ENCODE results near the gene UPK3A. TPM values are rescaled to one million over a fixed set of nuclear protein-coding genes. Genes with fewer than 3 reads are reported as not detected.

UPK3A gene
- total and polyA plus RNA-seq, 2 of the 8 experiments (the other 6 are each of a cell fraction or from before 2014, with no cell fraction given): 0.35 to 1.7 TPM

DNA sequence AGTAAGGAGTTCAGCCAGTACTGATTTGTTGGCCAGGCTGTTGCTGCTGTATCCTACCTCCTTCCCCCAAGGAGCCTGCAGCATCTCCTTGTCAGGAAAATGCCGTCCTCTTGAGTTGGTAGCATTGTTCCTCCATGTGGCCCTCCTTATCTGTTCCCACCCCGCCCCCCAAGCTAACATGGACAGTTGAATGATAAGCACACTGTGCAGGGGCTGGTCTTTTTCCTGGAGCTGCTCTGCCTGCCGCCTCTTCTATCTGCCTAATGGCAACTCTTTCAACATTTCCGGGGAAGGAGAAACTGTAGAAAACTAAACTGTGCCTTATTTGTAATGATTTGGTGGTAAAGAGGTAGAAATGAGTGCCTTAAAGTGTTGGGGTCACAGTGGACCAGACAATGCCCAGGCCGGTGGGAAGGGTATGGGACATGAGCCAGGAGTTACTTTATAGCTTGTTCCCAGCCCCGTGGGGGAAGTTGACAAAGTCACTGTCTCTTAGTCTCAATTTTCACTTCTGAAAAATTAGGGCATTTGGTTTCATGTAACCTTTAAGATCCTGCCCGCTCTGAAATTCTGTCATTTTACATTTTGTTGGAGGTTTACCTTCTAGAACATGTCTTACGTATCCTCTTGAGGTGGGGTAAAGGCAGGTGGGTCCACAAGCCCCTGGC lies 29.4 kb downstream of the UPK3A start (continued):
- TF ChIP-seq, protein P1, sequence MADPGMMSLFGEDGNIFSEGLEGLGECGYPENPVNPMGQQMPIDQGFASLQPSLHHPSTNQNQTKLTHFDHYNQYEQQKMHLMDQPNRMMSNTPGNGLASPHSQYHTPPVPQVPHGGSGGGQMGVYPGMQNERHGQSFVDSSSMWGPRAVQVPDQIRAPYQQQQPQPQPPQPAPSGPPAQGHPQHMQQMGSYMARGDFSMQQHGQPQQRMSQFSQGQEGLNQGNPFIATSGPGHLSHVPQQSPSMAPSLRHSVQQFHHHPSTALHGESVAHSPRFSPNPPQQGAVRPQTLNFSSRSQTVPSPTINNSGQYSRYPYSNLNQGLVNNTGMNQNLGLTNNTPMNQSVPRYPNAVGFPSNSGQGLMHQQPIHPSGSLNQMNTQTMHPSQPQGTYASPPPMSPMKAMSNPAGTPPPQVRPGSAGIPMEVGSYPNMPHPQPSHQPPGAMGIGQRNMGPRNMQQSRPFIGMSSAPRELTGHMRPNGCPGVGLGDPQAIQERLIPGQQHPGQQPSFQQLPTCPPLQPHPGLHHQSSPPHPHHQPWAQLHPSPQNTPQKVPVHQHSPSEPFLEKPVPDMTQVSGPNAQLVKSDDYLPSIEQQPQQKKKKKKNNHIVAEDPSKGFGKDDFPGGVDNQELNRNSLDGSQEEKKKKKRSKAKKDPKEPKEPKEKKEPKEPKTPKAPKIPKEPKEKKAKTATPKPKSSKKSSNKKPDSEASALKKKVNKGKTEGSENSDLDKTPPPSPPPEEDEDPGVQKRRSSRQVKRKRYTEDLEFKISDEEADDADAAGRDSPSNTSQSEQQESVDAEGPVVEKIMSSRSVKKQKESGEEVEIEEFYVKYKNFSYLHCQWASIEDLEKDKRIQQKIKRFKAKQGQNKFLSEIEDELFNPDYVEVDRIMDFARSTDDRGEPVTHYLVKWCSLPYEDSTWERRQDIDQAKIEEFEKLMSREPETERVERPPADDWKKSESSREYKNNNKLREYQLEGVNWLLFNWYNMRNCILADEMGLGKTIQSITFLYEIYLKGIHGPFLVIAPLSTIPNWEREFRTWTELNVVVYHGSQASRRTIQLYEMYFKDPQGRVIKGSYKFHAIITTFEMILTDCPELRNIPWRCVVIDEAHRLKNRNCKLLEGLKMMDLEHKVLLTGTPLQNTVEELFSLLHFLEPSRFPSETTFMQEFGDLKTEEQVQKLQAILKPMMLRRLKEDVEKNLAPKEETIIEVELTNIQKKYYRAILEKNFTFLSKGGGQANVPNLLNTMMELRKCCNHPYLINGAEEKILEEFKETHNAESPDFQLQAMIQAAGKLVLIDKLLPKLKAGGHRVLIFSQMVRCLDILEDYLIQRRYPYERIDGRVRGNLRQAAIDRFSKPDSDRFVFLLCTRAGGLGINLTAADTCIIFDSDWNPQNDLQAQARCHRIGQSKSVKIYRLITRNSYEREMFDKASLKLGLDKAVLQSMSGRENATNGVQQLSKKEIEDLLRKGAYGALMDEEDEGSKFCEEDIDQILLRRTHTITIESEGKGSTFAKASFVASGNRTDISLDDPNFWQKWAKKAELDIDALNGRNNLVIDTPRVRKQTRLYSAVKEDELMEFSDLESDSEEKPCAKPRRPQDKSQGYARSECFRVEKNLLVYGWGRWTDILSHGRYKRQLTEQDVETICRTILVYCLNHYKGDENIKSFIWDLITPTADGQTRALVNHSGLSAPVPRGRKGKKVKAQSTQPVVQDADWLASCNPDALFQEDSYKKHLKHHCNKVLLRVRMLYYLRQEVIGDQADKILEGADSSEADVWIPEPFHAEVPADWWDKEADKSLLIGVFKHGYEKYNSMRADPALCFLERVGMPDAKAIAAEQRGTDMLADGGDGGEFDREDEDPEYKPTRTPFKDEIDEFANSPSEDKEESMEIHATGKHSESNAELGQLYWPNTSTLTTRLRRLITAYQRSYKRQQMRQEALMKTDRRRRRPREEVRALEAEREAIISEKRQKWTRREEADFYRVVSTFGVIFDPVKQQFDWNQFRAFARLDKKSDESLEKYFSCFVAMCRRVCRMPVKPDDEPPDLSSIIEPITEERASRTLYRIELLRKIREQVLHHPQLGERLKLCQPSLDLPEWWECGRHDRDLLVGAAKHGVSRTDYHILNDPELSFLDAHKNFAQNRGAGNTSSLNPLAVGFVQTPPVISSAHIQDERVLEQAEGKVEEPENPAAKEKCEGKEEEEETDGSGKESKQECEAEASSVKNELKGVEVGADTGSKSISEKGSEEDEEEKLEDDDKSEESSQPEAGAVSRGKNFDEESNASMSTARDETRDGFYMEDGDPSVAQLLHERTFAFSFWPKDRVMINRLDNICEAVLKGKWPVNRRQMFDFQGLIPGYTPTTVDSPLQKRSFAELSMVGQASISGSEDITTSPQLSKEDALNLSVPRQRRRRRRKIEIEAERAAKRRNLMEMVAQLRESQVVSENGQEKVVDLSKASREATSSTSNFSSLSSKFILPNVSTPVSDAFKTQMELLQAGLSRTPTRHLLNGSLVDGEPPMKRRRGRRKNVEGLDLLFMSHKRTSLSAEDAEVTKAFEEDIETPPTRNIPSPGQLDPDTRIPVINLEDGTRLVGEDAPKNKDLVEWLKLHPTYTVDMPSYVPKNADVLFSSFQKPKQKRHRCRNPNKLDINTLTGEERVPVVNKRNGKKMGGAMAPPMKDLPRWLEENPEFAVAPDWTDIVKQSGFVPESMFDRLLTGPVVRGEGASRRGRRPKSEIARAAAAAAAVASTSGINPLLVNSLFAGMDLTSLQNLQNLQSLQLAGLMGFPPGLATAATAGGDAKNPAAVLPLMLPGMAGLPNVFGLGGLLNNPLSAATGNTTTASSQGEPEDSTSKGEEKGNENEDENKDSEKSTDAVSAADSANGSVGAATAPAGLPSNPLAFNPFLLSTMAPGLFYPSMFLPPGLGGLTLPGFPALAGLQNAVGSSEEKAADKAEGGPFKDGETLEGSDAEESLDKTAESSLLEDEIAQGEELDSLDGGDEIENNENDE (IDR thresholded peaks at IDR 0.05; ENCODE audit: insufficient replicate concordance, low read length): no peak
- TF ChIP-seq SIRT6 (IDR thresholded peaks at IDR 0.05; ENCODE audit: low read length): no peak
